Panc1 (cell line): ENCODE measurements around the gene MDGA2. TPM values are rescaled to one million over a fixed set of nuclear protein-coding genes. Genes with fewer than 3 reads are reported as not detected.

Source experiments
- ATAC-seq: fragments of 200-7000 bp; cut with Tn5 transposase; 2 replicates; pipeline ENCODE4 v1.9.1; 2020; ENCODE audit warnings: mild to moderate bottlenecking, moderate library complexity
- BruUV-seq: library from RNA; stranded (reverse); fragments of 400-500 nt; replicated peaks from 2 replicates; lab custom pipeline; 2021; lab: Mats Ljungman, UMichigan
- CTCF ChIA-PET: fragments of 300-600 bp; sonication (Branson Sonifier 250); formaldehyde crosslinking; loops from one replicate; lab custom pipeline; 2022; ENCODE audit warnings: antibody characterized with exemption; lab: Charles Lee
- POLR2A ChIA-PET: fragments of 300-600 bp; sonication (Branson Sonifier 250); formaldehyde crosslinking; loops from one replicate; lab custom pipeline; 2022; ENCODE audit warnings: antibody characterized with exemption; lab: Charles Lee
- DNase-seq: peaks from one replicate; pipeline ENCODE4 v3.0.0-alpha.2; 2010; ENCODE audit warnings: low read depth, low spot score
- H3K27ac ChIP-seq: 2 replicates; pipeline ENCODE4 v1.5.1; 2011; ENCODE audit warnings: mild to moderate bottlenecking, low read length, inconsistent platforms
- H3K27me3 ChIP-seq: fragments of 200-500 bp; sonication (Bioruptor generic); 2 replicates; pipeline ENCODE4 v1.6.0; 2014; ENCODE audit warnings: low read length, inconsistent platforms; ENCODE audit not compliant: control insufficient read depth, insufficient read depth
- H3K36me3 ChIP-seq: fragments of 200-500 bp; sonication (Bioruptor generic); 2 replicates; pipeline ENCODE4 v1.5.1; 2014; ENCODE audit warnings: inconsistent platforms, mild to moderate bottlenecking, low read length, moderate library complexity; ENCODE audit not compliant: control insufficient read depth, insufficient read depth
- H3K4me1 ChIP-seq: 2 replicates; pipeline ENCODE4 v1.5.1; 2011; ENCODE audit warnings: inconsistent platforms, mild to moderate bottlenecking, low read length, moderate library complexity; ENCODE audit not compliant: control insufficient read depth, insufficient read depth
- H3K4me3 ChIP-seq, 2 experiments: 2 replicates each; pipeline ENCODE4 v1.5.1; 2011 to 2012; ENCODE audit warnings: low read depth in 2 of 2, low read length in 2 of 2, mild to moderate bottlenecking in 2 of 2, inconsistent platforms in 1 of 2, moderate library complexity in 1 of 2
- H3K9me3 ChIP-seq: fragments of 200-500 bp; sonication (Bioruptor generic); 2 replicates; pipeline ENCODE4 v1.5.1; 2014; ENCODE audit warnings: low read depth, mild to moderate bottlenecking, inconsistent platforms, low read length, moderate library complexity; ENCODE audit not compliant: control insufficient read depth, insufficient read depth
- POLR2AphosphoS5 ChIP-seq: IDR thresholded peaks from 2 replicates; pipeline ENCODE4 v1.6.1; 2012; ENCODE audit warnings: mild to moderate bottlenecking, low read depth, low read length, moderate library complexity
- SIN3A ChIP-seq: IDR thresholded peaks from 2 replicates; pipeline ENCODE4 v1.6.1; 2012; ENCODE audit warnings: low read depth, mild to moderate bottlenecking, low read length, moderate library complexity, borderline replicate concordance; ENCODE audit not compliant: insufficient read depth
- TCF7L2 ChIP-seq: IDR thresholded peaks from 2 replicates; pipeline ENCODE4 v1.6.1; 2011; ENCODE audit warnings: mild to moderate bottlenecking, low read depth, low read length, inconsistent platforms
- in situ Hi-C: cut with HindIII; loops from 2 replicates; pipeline ENCODE4 v1.10.0; 2016; ENCODE audit warnings: low sequenced_read_pairs, low pct_unique_long_range_greater_than_20kb
- intact Hi-C: fragments of 100-400 bp; cut with micrococcal nuclease; formaldehyde crosslinking; loops from one replicate; pipeline ENCODE4 v1.10.0; 2022; ENCODE audit not compliant: unreplicated experiment
- total RNA-seq: library from RNA; stranded (reverse); gene quantifications from one replicate; pipeline ENCODE4 v1.2.1, GENCODE V29; 2021; ENCODE audit not compliant: unreplicated experiment
- TF ChIP-seq, protein P1 (sequence below): fragments of 450-650 bp; IDR thresholded peaks from 2 replicates; pipeline ENCODE4 v1.5.1; 2017; ENCODE audit warnings: mild to moderate bottlenecking
- TF ChIP-seq, protein P2 (sequence below), 2 experiments: IDR thresholded peaks; 2 replicates each; pipeline ENCODE4 v1.6.1; 2011 to 2012; ENCODE audit warnings: low read depth in 2 of 2, control low read depth in 1 of 2, low read length in 1 of 2, mild to moderate bottlenecking in 1 of 2, moderate library complexity in 1 of 2; ENCODE audit not compliant: insufficient read depth in 1 of 2

The MDGA2 gene
- total RNA-seq, 1 experiment from 2014 or later: not detected

DNA sequence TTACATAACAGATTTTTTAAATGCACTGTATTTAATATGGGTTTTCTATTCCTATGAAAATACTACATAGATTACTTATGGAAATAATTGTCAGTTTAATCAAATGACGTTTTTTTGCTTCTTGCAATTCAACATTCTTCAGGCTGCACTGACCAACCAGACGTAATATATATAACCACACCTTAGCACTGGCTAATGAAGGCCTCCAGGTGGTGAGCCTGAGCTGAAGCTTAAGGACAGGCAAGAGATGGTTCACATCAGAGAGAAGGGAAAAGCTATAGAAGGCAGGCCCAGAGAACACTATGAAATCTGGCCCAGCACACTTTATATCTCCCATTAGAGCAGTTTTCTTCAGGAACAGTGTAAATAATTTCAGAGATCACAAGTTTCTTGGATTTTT is 2.8 kb upstream of the MDGA2 start:
- no peaks in the 10 kb centered on the region for H3K27me3 ChIP-seq
- intact Hi-C loops: no loop called here
- no TSS peak for BruUV-seq
- H3K27ac ChIP-seq: no peak overlapping the region
- ChIA-PET POLR2A (no interaction called here), CTCF (no interaction called here)
- no peak for DNase-seq
- no peaks in the 10 kb centered on the region for H3K36me3 ChIP-seq
- no peaks in the 10 kb centered on the region for H3K9me3 ChIP-seq
- no peak overlapping the region for H3K4me3 ChIP-seq
- no peaks in the 10 kb centered on the region for H3K4me1 ChIP-seq
- in situ Hi-C loops: no loop called here
- ATAC-seq: no peak
- TF ChIP-seq TCF7L2 (no peak), SIN3A (no peak), POLR2AphosphoS5 (no peak)
- TF ChIP-seq, protein P1, sequence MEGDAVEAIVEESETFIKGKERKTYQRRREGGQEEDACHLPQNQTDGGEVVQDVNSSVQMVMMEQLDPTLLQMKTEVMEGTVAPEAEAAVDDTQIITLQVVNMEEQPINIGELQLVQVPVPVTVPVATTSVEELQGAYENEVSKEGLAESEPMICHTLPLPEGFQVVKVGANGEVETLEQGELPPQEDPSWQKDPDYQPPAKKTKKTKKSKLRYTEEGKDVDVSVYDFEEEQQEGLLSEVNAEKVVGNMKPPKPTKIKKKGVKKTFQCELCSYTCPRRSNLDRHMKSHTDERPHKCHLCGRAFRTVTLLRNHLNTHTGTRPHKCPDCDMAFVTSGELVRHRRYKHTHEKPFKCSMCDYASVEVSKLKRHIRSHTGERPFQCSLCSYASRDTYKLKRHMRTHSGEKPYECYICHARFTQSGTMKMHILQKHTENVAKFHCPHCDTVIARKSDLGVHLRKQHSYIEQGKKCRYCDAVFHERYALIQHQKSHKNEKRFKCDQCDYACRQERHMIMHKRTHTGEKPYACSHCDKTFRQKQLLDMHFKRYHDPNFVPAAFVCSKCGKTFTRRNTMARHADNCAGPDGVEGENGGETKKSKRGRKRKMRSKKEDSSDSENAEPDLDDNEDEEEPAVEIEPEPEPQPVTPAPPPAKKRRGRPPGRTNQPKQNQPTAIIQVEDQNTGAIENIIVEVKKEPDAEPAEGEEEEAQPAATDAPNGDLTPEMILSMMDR: no peak
- TF ChIP-seq, protein P2, sequence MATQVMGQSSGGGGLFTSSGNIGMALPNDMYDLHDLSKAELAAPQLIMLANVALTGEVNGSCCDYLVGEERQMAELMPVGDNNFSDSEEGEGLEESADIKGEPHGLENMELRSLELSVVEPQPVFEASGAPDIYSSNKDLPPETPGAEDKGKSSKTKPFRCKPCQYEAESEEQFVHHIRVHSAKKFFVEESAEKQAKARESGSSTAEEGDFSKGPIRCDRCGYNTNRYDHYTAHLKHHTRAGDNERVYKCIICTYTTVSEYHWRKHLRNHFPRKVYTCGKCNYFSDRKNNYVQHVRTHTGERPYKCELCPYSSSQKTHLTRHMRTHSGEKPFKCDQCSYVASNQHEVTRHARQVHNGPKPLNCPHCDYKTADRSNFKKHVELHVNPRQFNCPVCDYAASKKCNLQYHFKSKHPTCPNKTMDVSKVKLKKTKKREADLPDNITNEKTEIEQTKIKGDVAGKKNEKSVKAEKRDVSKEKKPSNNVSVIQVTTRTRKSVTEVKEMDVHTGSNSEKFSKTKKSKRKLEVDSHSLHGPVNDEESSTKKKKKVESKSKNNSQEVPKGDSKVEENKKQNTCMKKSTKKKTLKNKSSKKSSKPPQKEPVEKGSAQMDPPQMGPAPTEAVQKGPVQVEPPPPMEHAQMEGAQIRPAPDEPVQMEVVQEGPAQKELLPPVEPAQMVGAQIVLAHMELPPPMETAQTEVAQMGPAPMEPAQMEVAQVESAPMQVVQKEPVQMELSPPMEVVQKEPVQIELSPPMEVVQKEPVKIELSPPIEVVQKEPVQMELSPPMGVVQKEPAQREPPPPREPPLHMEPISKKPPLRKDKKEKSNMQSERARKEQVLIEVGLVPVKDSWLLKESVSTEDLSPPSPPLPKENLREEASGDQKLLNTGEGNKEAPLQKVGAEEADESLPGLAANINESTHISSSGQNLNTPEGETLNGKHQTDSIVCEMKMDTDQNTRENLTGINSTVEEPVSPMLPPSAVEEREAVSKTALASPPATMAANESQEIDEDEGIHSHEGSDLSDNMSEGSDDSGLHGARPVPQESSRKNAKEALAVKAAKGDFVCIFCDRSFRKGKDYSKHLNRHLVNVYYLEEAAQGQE (IDR thresholded peaks at IDR 0.05; ENCODE audit: insufficient read depth in 1 of 2, low read depth in 2 of 2, low read length in 1 of 2): no peak

DNA sequence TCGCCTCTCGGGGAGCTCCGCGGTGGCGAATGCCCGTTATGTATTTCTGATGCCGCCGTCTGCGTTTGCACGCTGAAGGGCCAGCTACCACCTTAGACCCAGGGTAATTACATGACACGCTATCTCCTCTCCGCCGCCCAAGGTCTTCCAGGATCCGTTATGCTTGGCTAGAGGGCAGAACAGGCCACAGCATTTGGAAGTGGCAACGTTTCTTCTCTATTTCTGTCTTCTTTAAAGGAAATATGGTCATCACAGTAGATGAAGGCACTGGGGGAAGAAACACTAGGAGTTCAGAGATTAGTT is 861 bp upstream of the MDGA2 start:
- H3K4me3 ChIP-seq: no peak overlapping the region
- CTCF ChIA-PET: no interaction called here
- BruUV-seq: no TSS peak

More for the DNA sequence above, 861 bp upstream of the MDGA2 start:
- no peaks in the 10 kb centered on the region for H3K36me3 ChIP-seq
- POLR2A ChIA-PET: no interaction called here
- intact Hi-C loops: no loop called here
- no peaks in the 10 kb centered on the region for H3K27me3 ChIP-seq
- no peak overlapping the region for H3K27ac ChIP-seq
- ATAC-seq: no peak
- TF ChIP-seq, protein P2 (IDR thresholded peaks at IDR 0.05; ENCODE audit: insufficient read depth in 1 of 2, low read depth in 2 of 2, low read length in 1 of 2): no peak
- no peak for TF ChIP-seq POLR2AphosphoS5
- no peak for TF ChIP-seq TCF7L2
- TF ChIP-seq SIN3A: no peak
- TF ChIP-seq, protein P1: no peak
- H3K9me3 ChIP-seq: no peaks in the 10 kb centered on the region
- no peaks in the 10 kb centered on the region for H3K4me1 ChIP-seq
- in situ Hi-C loops: no loop called here
- DNase-seq: no peak
